ENCODE results near the gene RRAS.

Gene RRAS

DNA sequence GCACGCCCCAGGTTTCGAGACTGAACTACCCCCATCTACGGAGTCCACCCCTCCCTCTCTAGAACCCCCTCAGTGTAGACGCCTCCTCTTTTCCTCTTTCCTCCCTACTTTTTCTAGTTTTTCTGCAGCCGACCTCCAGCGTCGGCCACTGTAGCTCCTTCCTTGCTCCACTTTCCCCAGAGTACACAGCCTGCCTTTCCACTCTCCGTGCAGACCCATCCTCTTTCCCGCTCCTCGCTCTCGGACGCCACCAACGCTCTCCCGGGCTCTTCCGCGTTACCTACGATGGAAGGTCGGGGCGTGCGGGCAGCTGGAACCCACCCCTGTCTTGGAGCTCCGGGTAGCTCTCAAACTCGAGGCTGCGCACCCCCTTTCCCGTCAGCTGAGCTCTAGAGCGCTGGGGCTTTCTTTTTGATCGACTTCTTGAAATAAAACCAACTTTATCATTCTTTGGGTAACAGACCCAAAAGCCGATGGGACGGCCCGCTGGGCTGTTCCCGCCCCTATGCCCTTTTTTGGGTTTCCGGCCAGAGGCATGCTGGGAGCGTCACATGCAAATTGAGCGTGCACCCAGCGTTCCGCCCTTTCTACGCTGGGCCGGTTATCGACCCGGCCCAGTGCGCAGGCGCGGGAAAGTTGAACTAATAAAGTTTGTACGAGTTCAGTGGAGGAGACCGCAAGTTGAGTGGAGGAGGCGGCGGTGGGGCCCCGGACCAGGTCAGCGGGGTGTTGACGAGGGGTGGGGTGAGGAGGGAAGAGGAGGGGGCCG lies 25.6 kb upstream of the RRAS start, which contains the start of the genes BCL2L12 and IRF3:
Gene BCL2L12, plus strand, starts transcription at position 583 of the 769 bp plus-strand sequence. CDS start 760 bp downstream, outside the sequence.
Gene IRF3, minus strand, starts transcription at position 507 of the 769 bp plus-strand sequence. CDS start 1,019 bp downstream, outside the sequence.
- no peaks in the 10 kb centered on the region for H3K9me3 Mint-ChIP-seq
- DNase-seq: peak; percentile 100
- peak within 1 kb of the TSS; percentile 99 for H3K4me3 Mint-ChIP-seq
- H3K27me3 Mint-ChIP-seq: no peaks in the 10 kb centered on the region
- peaks cover 47% of the 10 kb centered on the region for H3K36me3 Mint-ChIP-seq
- peak within 1 kb of the TSS; percentile 100 for H3K27ac Mint-ChIP-seq
- peaks cover 43% of the 10 kb centered on the region for H3K4me1 Mint-ChIP-seq
- CTCF ChIA-PET: interaction anchor here (1.3 to 1.6 kb wide), 3 partner anchors 9 to 24 kb away, joined by 4 to 5 read pairs (median 4); partner anchors contain the start of gene SCAF1

DNA sequence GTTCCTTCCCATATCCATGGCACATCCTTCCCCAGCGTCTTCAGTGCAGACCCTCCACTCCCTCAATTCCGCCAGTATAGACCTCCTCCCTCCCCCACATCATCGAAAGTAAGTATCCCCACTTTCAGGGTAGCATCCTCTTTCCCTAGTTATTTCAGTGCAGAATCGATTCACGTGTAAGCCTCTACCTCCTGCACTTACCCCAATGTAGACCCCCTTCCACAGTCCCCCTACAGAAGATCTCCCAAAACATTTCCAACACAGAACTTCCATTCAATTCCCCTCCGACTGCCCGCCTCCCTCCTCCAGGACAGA lies 25.1 kb upstream of the RRAS start:
- H3K27ac Mint-ChIP-seq: peak overlapping the region; percentile 100

DNA sequence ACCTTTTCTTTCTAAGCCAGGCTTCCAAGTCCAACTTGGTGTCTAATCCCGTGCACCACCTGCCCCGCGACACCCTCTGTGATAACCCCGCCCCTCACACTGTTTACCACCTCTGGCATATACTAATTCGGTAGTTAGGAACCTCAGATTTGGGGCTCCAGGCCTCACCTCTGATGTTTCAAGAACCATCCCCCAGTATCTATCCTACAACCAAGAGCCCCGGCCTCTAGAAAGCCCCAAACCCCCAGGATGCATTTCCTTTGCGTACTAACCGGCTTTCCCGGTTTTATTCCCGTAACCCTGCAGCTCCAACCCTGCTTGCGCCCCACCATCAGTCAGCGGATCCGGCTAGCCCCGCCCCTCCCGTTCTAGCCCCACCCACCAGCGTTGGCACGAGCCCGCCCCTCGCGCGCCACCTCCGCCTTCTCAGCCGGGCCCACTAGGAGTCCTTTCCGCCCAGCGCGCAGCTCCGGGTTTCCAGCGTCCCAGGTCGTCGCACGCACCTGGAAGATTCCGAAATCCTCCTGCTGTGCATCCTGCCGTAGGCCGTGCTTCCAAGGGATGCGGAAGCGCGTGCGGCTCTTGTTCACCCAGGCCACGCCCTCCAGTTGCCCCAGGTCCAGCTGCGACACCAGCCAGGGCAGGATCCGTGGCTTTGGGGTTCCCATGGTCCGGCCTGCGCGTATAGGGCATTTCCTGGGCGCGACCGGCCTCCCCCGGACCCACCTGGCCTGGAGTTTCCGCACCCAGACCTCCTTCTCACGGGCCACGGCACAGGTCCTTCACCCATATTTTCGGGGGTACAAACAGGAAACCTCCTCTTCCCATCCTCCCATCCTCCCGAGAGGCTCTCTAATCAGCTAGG lies 24.5 kb upstream of the RRAS start:
- Mint-ChIP-seq H3K27ac (peak overlapping the region; percentile 100), H3K4me1 (peaks cover 42% of the 10 kb centered on the region), H3K36me3 (peaks cover 47% of the 10 kb centered on the region), H3K27me3 (no peaks in the 10 kb centered on the region), H3K9me3 (no peaks in the 10 kb centered on the region), H3K4me3 (peak overlapping the region; percentile 99)
- peak; percentile 95 for DNase-seq
- CTCF ChIA-PET: interaction anchor here (0.7 to 1.6 kb wide), 6 partner anchors 8 to 188 kb away, joined by 3 to 5 read pairs (median 4); partner anchors contain the start of genes PRMT1 and SCAF1

More for the DNA sequence above, 25.1 kb upstream of the RRAS start:
- Mint-ChIP-seq H3K4me1 (peaks cover 45% of the 10 kb centered on the region), H3K36me3 (peaks cover 50% of the 10 kb centered on the region), H3K4me3 (peak overlapping the region; percentile 99), H3K9me3 (no peaks in the 10 kb centered on the region), H3K27me3 (no peaks in the 10 kb centered on the region)
- no peak for DNase-seq
- CTCF ChIA-PET: interaction anchor here (1.3 to 1.6 kb wide), 3 partner anchors 9 to 23 kb away, joined by 4 to 5 read pairs (median 4); partner anchors contain the start of gene SCAF1

DNA sequence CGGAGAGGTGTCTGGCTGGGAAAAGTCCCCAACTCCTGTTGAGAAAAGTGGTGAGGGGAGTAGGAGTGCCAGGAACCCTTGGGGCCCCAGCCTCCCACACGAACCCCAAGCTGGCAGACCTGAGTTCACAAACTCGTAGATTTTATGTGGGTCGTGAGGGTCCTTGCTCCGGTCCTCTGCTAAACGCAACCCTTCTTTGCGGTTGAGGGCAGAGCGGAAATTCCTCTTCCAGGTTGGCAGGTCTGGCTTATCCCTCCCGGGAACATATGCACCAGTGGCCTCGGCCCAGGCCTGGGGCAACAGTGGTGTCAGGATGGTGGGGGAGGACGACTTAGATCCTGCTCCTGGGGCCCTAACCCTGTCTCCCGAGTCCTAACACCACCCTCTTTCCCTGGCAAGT lies 23.3 kb upstream of the RRAS start:
- H3K27me3 Mint-ChIP-seq: no peaks in the 10 kb centered on the region
- H3K4me3 Mint-ChIP-seq: peak overlapping the region; percentile 99
- no peaks in the 10 kb centered on the region for H3K9me3 Mint-ChIP-seq
- DNase-seq: no peak
- CTCF ChIA-PET: no interaction called here
- peak overlapping the region; percentile 100 for H3K27ac Mint-ChIP-seq
- H3K4me1 Mint-ChIP-seq: peaks cover 42% of the 10 kb centered on the region
- H3K36me3 Mint-ChIP-seq: peaks cover 41% of the 10 kb centered on the region

DNA sequence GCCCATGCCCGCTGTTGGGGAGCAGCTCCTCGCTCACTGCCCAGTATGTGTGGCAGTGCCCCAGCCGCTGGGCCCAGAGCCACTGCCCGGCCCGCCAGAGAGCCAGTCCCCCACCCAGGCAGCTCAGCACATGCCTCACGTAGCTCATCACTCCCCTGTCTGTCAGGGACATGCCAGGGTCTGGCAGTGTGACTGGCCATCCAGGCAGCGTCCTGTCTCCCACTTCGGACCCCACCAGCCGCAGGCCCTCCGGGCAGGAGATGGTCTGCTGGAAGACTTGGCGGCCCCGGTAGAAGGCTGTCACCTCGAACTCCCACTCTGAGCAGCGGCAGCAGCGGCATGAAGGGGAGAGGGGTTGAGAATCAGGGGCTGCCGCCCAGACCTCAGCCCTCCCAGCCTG lies 22.1 kb upstream of the RRAS start:
- CTCF ChIA-PET: interaction anchor here (1.7 kb wide), 1 partner anchor 17 kb away, joined by 3 read pairs; no protein-coding TSS in a partner anchor
- no peak for DNase-seq
- peak overlapping the region; percentile 19 for H3K27ac Mint-ChIP-seq
- peaks cover 34% of the 10 kb centered on the region for H3K4me1 Mint-ChIP-seq
- H3K9me3 Mint-ChIP-seq: no peaks in the 10 kb centered on the region
- no peak overlapping the region for H3K4me3 Mint-ChIP-seq
- peaks cover 43% of the 10 kb centered on the region for H3K36me3 Mint-ChIP-seq
- no peaks in the 10 kb centered on the region for H3K27me3 Mint-ChIP-seq

DNA sequence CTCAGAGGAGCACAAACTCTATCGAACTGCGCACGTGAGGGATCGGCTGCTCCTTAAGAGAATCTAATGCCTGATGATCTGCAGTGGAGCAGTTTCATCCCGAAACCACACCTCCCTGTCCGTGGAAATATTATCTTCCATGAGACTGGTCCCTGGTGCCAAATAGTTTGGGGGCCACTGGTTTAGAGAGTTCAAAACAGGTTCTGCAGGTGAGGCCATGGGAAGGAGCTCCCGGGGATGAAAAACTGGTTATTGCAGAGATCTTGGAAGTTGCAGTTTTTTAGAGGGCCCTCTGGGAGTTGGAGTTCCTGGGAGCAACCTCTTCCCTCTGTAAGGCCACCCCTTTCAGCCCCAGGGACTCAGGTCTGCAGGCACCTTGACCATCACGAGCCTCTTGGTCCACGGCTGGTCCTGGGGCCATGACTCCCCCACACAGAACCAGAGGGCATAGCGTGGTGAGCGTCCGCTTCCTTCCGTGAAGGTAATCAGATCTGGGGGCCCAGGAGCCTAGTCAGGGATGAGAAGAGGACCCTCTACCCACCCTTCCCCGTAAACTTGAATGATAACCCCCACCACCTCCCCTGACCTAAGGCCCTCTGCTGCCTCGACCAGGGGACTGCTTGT lies 20.5 kb upstream of the RRAS start:
- H3K9me3 Mint-ChIP-seq: no peaks in the 10 kb centered on the region
- H3K27me3 Mint-ChIP-seq: no peaks in the 10 kb centered on the region
- peaks cover 22% of the 10 kb centered on the region for H3K4me1 Mint-ChIP-seq
- peak overlapping the region; percentile 74 for H3K27ac Mint-ChIP-seq
- H3K4me3 Mint-ChIP-seq: no peak overlapping the region
- peaks cover 50% of the 10 kb centered on the region for H3K36me3 Mint-ChIP-seq
- no peak for DNase-seq
- CTCF ChIA-PET: interaction anchor here (0.5 to 1.7 kb wide), 3 partner anchors 15 to 341 kb away, joined by 3 read pairs; no protein-coding TSS in a partner anchor

DNA sequence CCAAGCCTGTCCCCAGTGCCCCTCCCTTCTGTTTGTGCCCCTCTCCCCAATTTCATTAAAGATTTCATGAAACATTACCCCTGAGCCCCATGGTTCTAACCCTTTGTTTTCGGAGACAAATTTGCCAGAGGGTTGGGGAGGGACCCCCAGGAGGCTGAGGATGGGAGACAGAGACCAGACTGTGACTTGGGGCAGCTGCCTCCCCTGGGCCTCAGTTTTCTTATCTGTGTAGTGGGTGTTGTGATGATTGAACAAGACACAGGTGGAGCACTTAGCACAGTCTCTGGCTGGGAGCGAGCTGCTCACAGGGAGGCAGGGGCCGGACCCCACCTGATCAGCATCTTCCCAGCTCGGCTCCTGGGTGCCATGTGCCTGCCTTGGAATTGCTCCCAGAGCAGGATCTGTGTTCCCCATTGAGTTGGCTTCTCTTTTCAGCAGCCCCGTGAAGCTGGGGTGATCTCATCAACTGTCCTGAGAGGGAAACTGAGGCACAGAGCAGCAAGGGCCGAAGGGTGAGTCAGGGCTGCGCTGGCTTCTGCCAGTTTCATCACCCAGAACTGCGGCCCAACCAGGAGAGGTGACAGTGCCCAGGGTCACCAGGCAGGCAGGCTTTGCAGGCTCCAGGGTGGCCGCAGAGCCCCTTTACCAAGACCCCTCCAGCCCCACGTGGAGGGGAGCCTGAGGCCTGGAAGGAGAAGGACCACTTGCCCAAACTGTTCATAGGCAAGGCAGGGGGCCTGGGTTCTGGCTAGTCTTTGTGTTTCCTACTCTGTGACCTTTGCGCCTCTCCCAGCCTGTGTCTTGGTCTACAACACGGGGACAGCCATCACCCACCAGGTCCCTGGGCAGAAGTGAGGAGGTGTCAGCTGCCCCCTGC lies 18.9 kb upstream of the RRAS start:
- Mint-ChIP-seq H3K36me3 (peaks cover 46% of the 10 kb centered on the region), H3K4me1 (peaks cover 16% of the 10 kb centered on the region), H3K4me3 (no peak overlapping the region), H3K9me3 (no peaks in the 10 kb centered on the region), H3K27ac (peak overlapping the region; percentile 28), H3K27me3 (no peaks in the 10 kb centered on the region)
- CTCF ChIA-PET: no interaction called here
- no peak for DNase-seq

DNA sequence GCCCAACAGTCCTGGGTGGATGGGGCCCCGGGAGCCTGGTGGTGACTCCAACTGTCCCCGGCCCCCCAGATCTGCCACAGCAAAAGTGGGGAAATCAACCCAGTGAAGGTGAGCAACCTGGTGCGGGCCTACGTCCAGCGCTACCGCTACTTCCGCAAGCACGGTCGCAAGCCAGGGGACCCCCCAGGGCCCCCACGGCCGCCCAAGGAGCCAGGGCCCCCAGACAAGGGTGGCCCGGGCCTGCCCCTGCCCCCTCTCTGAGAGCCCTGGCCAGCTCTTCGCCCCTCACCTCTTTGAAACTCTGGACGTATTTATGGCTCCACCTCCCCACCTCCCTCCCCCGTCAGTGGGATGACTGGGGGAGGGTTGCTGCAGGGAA lies 18.2 kb upstream of the RRAS start:
- Mint-ChIP-seq H3K27me3 (no peaks in the 10 kb centered on the region), H3K4me3 (no peak overlapping the region), H3K36me3 (peaks cover 44% of the 10 kb centered on the region), H3K9me3 (no peaks in the 10 kb centered on the region), H3K27ac (no peak overlapping the region), H3K4me1 (peaks cover 9% of the 10 kb centered on the region)
- DNase-seq: no peak
- CTCF ChIA-PET: no interaction called here

DNA sequence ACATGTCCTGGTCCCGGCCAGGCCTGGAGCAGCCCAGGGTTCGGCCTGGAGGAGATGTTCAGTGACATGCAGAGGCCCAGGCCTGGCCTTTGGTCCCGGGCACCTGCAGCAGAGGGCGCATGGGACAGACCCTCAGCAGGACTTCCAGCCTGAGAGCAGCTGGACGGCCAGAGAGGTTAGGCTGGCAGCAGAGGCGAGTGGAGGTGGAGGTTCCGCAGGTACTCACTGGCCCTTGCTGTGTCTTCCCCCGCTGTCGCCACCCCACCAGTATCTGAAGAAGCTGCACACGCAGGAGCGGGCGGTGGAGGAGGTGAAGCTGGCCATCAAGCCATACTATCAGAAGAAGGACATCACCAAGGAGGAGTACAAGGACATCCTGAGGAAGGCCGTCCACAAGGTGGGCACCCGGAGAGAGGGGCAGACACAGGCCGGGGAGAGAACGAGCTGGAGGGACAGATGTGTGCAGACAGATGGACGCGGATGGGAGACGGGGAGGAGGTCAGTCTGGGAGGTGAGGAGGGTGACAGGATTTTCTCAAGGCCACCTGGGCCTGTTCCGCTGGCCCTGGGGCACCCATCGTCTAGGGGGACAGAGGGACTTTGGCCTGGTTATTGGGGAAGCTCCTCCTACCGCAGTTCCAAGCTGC lies 17.7 kb upstream of the RRAS start:
- H3K36me3 Mint-ChIP-seq: peaks cover 42% of the 10 kb centered on the region

DNA sequence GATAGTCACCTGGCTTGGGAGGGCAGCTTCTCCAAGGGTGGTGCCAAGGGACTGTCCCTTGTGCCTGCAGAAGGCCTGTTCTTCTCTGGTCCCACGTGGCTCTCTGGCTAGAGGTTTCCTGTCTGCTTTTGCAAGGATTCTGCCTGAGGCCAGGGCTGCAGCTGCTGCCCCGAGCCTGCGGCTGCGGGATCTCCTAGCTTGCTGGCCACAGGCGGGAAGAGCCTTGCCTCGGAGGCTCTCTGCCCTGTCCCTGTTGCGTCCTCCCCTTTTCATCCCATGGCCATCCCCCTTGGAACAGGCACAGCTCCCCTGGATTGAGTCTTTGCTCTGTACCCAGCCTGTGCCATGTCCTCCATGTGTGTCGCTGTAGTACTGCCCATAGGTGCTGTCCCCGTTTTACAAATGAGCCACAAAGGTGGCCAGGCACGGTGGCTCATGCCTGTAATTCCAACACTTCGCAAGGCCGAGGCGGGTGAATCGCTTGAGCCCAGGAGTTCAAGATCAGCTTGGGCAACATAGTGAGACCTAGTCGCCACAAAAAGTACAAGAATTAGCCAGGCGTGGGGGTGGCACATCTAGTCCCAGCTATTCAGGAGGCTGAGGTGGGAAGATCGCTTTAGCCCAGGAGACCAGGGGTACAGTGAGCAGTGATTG lies 16.6 kb upstream of the RRAS start:
- Mint-ChIP-seq H3K27me3 (no peaks in the 10 kb centered on the region), H3K27ac (peak overlapping the region; percentile 11), H3K4me1 (peaks cover 2% of the 10 kb centered on the region), H3K9me3 (no peaks in the 10 kb centered on the region), H3K36me3 (peaks cover 39% of the 10 kb centered on the region), H3K4me3 (no peak overlapping the region)
- CTCF ChIA-PET: interaction anchor here (1.4 to 1.5 kb wide), 2 partner anchors 16 to 24 kb away, joined by 3 to 4 read pairs; no protein-coding TSS in a partner anchor
- no peak for DNase-seq

More for the DNA sequence above, 17.7 kb upstream of the RRAS start:
- DNase-seq: no peak
- Mint-ChIP-seq H3K4me1 (peaks cover 4% of the 10 kb centered on the region), H3K4me3 (no peak overlapping the region), H3K9me3 (no peaks in the 10 kb centered on the region), H3K27me3 (no peaks in the 10 kb centered on the region), H3K27ac (no peak overlapping the region)
- CTCF ChIA-PET: no interaction called here

DNA sequence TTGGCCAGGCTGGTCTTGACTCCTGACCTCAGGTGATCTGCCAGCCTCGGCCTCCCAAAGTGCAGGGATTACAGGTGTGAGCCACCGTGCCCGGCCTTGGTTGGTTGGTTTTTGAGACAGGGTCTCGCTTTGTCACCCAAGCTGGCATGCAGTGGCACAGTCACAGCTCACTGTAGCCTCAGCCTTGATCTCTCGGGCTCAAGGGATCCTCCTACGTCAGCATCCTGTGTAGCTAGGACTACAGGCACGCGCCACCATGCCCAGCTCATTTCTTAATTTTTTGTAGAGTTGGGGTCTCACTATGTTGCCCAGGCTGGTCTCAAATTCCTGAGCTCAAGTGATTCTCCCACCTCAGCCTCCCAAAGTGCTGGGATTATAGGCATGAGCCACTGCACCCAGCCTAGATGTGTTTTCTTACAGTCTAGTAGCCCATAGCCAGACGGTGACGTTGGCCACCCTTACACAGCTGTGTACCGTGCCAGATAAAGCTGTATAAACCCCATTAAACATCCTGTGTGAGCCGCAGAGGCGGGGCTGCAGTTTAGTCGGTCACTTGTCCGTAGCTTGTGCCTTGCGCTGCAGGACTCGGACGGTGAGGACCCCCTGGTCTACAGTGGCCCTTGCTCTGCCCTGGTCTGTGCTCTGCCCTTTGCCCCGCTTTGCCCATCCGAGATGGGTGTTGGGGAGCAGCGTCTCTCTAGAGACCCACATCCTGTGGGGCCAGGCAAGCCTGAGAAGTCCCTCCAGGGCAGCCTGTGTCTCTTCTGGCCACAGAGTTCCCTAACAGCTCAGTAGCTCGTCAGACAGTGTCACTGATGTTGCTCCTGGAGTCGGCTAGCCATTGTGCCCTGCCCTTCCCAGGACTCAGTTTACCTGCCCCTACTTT lies 15.9 kb upstream of the RRAS start:
- H3K4me3 Mint-ChIP-seq: no peak overlapping the region
- H3K27ac Mint-ChIP-seq: no peak overlapping the region
- CTCF ChIA-PET: interaction anchor here (0.9 to 1.5 kb wide), 3 partner anchors 9 to 25 kb away, joined by 3 to 4 read pairs (median 4); partner anchors contain the start of genes BCL2L12 and IRF3
- H3K9me3 Mint-ChIP-seq: no peaks in the 10 kb centered on the region
- H3K27me3 Mint-ChIP-seq: no peaks in the 10 kb centered on the region
- peaks cover 2% of the 10 kb centered on the region for H3K4me1 Mint-ChIP-seq
- DNase-seq: no peak
- H3K36me3 Mint-ChIP-seq: peaks cover 39% of the 10 kb centered on the region

DNA sequence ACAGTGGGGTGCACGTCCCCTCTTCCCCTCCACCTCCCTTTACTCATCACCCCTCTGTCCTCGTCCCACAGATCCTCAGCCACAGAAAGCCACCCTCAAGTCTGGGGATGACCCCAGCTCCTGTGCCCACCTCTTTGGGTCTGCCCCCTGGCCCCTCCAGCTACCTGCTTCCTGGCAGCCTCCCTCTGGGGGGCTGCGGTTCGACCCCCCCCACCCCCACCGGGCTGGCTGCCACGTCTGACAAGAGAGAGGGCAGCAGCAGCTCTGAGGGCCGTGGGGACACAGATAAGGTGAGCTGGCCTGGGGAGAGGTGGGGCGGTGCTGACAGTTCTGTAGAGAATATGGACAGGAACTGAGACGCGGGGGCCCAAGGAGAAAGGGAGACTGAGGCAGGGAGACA lies 14.6 kb upstream of the RRAS start:
- H3K4me3 Mint-ChIP-seq: no peak overlapping the region
- peaks cover 36% of the 10 kb centered on the region for H3K36me3 Mint-ChIP-seq
- CTCF ChIA-PET: no interaction called here
- H3K4me1 Mint-ChIP-seq: no peaks in the 10 kb centered on the region
- H3K27me3 Mint-ChIP-seq: no peaks in the 10 kb centered on the region
- no peak overlapping the region for H3K27ac Mint-ChIP-seq
- H3K9me3 Mint-ChIP-seq: no peaks in the 10 kb centered on the region
- no peak for DNase-seq

All from activated naive CD4-positive, alpha-beta T cell treated with anti-CD3 and anti-CD28 coated beads, Interleukin-2, amount 10 ng/mL, durations not matched to agents 7 days and 5 days (primary cell).